HEK293 (cell line): ENCODE measurements around the gene S100A2.
A peak's percentile ranks its signal among the peaks of the same experiment; 100 is the strongest.

Experiments
- CTCF ChIA-PET: fragments of 350-600 bp; formaldehyde crosslinking; extraction: SDS; loops from one replicate; lab custom pipeline; 2021; ENCODE audit warnings: antibody characterized with exemption; lab: Yijun Ruan, JAX
- POLR2A ChIA-PET: fragments of 300-600 bp; formaldehyde crosslinking; extraction: SDS; loops from one replicate; lab custom pipeline; 2020; ENCODE audit warnings: antibody characterized with exemption, inconsistent platforms; lab: Yijun Ruan, JAX
- H3K27ac ChIP-seq: fragments of 200-500 bp; sonication (Bioruptor generic); 2 replicates; pipeline ENCODE4 v1.5.1; 2014; ENCODE audit warnings: low read depth, low read length, control low read depth, inconsistent platforms; ENCODE audit errors: extremely low read depth
- H3K36me3 ChIP-seq, 2 experiments: fragments of 200-500 bp in 1 of 2; sonication (Bioruptor generic) in 1 of 2; 1 replicate in 1 of 2; 2 replicates in 1 of 2; pipeline ENCODE4 v1.5.1; 2014 to 2017; ENCODE audit warnings: inconsistent platforms in 2 of 2, low read length in 2 of 2; ENCODE audit not compliant: control insufficient read depth in 2 of 2, insufficient read depth in 1 of 2
- H3K4me1 ChIP-seq: fragments of 200-500 bp; sonication (Bioruptor generic); 2 replicates; pipeline ENCODE4 v1.5.1; 2014; ENCODE audit warnings: mild to moderate bottlenecking, low read length, inconsistent platforms; ENCODE audit not compliant: control insufficient read depth, insufficient read depth
- H3K4me3 ChIP-seq: 2 replicates; pipeline ENCODE4 v1.5.1; 2011; ENCODE audit warnings: low read depth, mild to moderate bottlenecking, control low read depth, low read length, moderate library complexity
- H3K9me3 ChIP-seq: fragments of 200-500 bp; sonication (Bioruptor generic); 2 replicates; pipeline ENCODE4 v1.5.1; 2014; ENCODE audit warnings: low read depth, low read length, inconsistent platforms; ENCODE audit not compliant: control insufficient read depth, insufficient read depth
- GLIS2 ChIP-seq: fragments of 450-650 bp; formaldehyde crosslinking; IDR thresholded peaks from 2 replicates; pipeline ENCODE4 v1.5.1; 2016; ENCODE audit warnings: missing biosample characterization, missing genetic modification characterization
- KLF7 ChIP-seq: fragments of 450-650 bp; formaldehyde crosslinking; IDR thresholded peaks from 2 replicates; pipeline ENCODE4 v1.5.1; 2016; ENCODE audit warnings: missing biosample characterization, missing genetic modification characterization, borderline replicate concordance
- KLF9 ChIP-seq: fragments of 450-650 bp; formaldehyde crosslinking; IDR thresholded peaks from 2 replicates; pipeline ENCODE4 v1.5.1; 2016; ENCODE audit warnings: missing biosample characterization, missing genetic modification characterization, low read depth
- MYNN ChIP-seq: fragments of 450-650 bp; formaldehyde crosslinking; IDR thresholded peaks from 2 replicates; pipeline ENCODE4 v1.5.1; 2016; ENCODE audit warnings: missing biosample characterization, missing genetic modification characterization, borderline replicate concordance
- SALL2 ChIP-seq: fragments of 450-650 bp; formaldehyde crosslinking; IDR thresholded peaks from 2 replicates; pipeline ENCODE4 v1.5.0; 2017; ENCODE audit warnings: missing biosample characterization, mild to moderate bottlenecking, missing genetic modification characterization, borderline replicate concordance
- SP7 ChIP-seq: fragments of 450-650 bp; formaldehyde crosslinking; IDR thresholded peaks from 2 replicates; pipeline ENCODE4 v1.5.1; 2016; ENCODE audit warnings: missing biosample characterization, missing genetic modification characterization
- ZBTB1 ChIP-seq: fragments of 450-650 bp; formaldehyde crosslinking; IDR thresholded peaks from 2 replicates; pipeline ENCODE4 v1.5.1; 2016; ENCODE audit warnings: missing biosample characterization, missing genetic modification characterization
- ZBTB21 ChIP-seq: fragments of 450-650 bp; formaldehyde crosslinking; IDR thresholded peaks from 2 replicates; pipeline ENCODE4 v1.5.1; 2017; ENCODE audit warnings: missing biosample characterization, missing genetic modification characterization
- ZNF114 ChIP-seq: fragments of 450-650 bp; formaldehyde crosslinking; IDR thresholded peaks from 2 replicates; pipeline ENCODE4 v1.5.0; 2017; ENCODE audit warnings: missing biosample characterization, missing genetic modification characterization
- ZNF132 ChIP-seq: fragments of 450-650 bp; formaldehyde crosslinking; IDR thresholded peaks from 2 replicates; pipeline ENCODE4 v1.5.1; 2017; ENCODE audit warnings: missing biosample characterization, missing genetic modification characterization, borderline replicate concordance
- ZNF211 ChIP-seq: fragments of 450-650 bp; formaldehyde crosslinking; IDR thresholded peaks from 2 replicates; pipeline ENCODE4 v1.5.1; 2016; ENCODE audit warnings: low read depth, missing biosample characterization, missing genetic modification characterization
- ZNF26 ChIP-seq: fragments of 450-650 bp; formaldehyde crosslinking; IDR thresholded peaks from 2 replicates; pipeline ENCODE4 v1.5.1; 2016; ENCODE audit warnings: missing biosample characterization, missing genetic modification characterization
- ZNF266 ChIP-seq: fragments of 450-650 bp; formaldehyde crosslinking; IDR thresholded peaks from 2 replicates; pipeline ENCODE4 v1.5.1; 2016; ENCODE audit warnings: missing biosample characterization, missing genetic modification characterization, low read depth
- ZNF362 ChIP-seq: fragments of 450-650 bp; formaldehyde crosslinking; IDR thresholded peaks from 2 replicates; pipeline ENCODE4 v1.5.1; 2016; ENCODE audit warnings: missing biosample characterization, missing genetic modification characterization
- ZNF394 ChIP-seq: fragments of 450-650 bp; formaldehyde crosslinking; IDR thresholded peaks from 2 replicates; pipeline ENCODE4 v1.5.1; 2016; ENCODE audit warnings: missing biosample characterization, missing genetic modification characterization, mild to moderate bottlenecking, moderate library complexity, borderline replicate concordance
- ZNF510 ChIP-seq: fragments of 450-650 bp; formaldehyde crosslinking; IDR thresholded peaks from 2 replicates; pipeline ENCODE4 v1.5.1; 2018; ENCODE audit warnings: mild to moderate bottlenecking, missing genetic modification characterization, missing biosample characterization; ENCODE audit not compliant: insufficient replicate concordance
- ZNF530 ChIP-seq: fragments of 450-650 bp; formaldehyde crosslinking; IDR thresholded peaks from 2 replicates; pipeline ENCODE4 v1.5.1; 2016; ENCODE audit warnings: low read depth, missing biosample characterization, missing genetic modification characterization
- ZNF544 ChIP-seq: fragments of 450-650 bp; formaldehyde crosslinking; IDR thresholded peaks from 2 replicates; pipeline ENCODE4 v1.5.0; 2017; ENCODE audit warnings: missing biosample characterization, missing genetic modification characterization
- ZNF610 ChIP-seq: fragments of 450-650 bp; formaldehyde crosslinking; IDR thresholded peaks from 2 replicates; pipeline ENCODE4 v1.5.1; 2016; ENCODE audit warnings: missing biosample characterization, missing genetic modification characterization, borderline replicate concordance
- ZNF792 ChIP-seq: fragments of 450-650 bp; formaldehyde crosslinking; IDR thresholded peaks from 2 replicates; pipeline ENCODE4 v1.5.1; 2016; ENCODE audit warnings: missing biosample characterization, missing genetic modification characterization
- ZNF837 ChIP-seq: fragments of 450-650 bp; formaldehyde crosslinking; IDR thresholded peaks from 2 replicates; pipeline ENCODE4 v1.5.1; 2016; ENCODE audit warnings: missing biosample characterization, missing genetic modification characterization
- ZSCAN5A ChIP-seq: fragments of 450-650 bp; formaldehyde crosslinking; IDR thresholded peaks from 2 replicates; pipeline ENCODE4 v1.5.1; 2016; ENCODE audit warnings: missing biosample characterization, missing genetic modification characterization
- ZXDB ChIP-seq: fragments of 450-650 bp; formaldehyde crosslinking; IDR thresholded peaks from 2 replicates; pipeline ENCODE4 v1.5.1; 2016; ENCODE audit warnings: missing biosample characterization, missing genetic modification characterization

Gene S100A2

GRCh38 chr1:153570874-153571273 is 5.2 kb upstream of the S100A2 start:
- Histone ChIP-seq H3K9me3 (no peaks in the 10 kb centered on the region), H3K4me3 (no peak overlapping the region), H3K27ac (no peak overlapping the region), H3K36me3 (no peaks in the 10 kb centered on the region), H3K4me1 (peaks cover 6% of the 10 kb centered on the region)
- CTCF ChIA-PET, result interaction anchor here (3.4 to 6.3 kb wide), 5 partner anchors 10 to 62 kb away, joined by 8 to 148 read pairs (median 37); partner anchors contain the start of genes S100A1, S100A13 and S100A4
- POLR2A ChIA-PET, result interaction anchor here (1.4 to 3.4 kb wide), 2 partner anchors 56 to 419 kb away, joined by 6 to 16 read pairs; partner anchors contain the start of gene S100A13
- no peak for TF ChIP-seq KLF9 (tag by site-specific recombination)
- no peak for TF ChIP-seq SALL2 (tag by site-specific recombination)
- 0 out of 2 replicates have a peak, but pooled peaks have one; percentile 19 for TF ChIP-seq ZNF362 (tag by site-specific recombination)

GRCh38 chr1:153569465-153569864 is 3.8 kb upstream of the S100A2 start:
- CTCF ChIA-PET, result interaction anchor here (0.5 to 6.3 kb wide), 9 partner anchors 7 to 416 kb away, joined by 3 to 148 read pairs (median 11); partner anchors contain the start of genes S100A1, S100A13 and S100A4
- Histone ChIP-seq H3K27ac (no peak overlapping the region), H3K4me3 (no peak overlapping the region), H3K4me1 (peaks cover 7% of the 10 kb centered on the region), H3K36me3 (no peaks in the 10 kb centered on the region), H3K9me3 (no peaks in the 10 kb centered on the region)
- no peak for TF ChIP-seq ZNF26 (tag by site-specific recombination)
- no peak for TF ChIP-seq ZNF132 (tag by site-specific recombination)
- TF ChIP-seq KLF7 (tag by site-specific recombination), result no peak
- no peak for TF ChIP-seq ZNF394
- no peak for TF ChIP-seq GLIS2 (tag by site-specific recombination)
- no peak for TF ChIP-seq ZNF837 (tag by site-specific recombination)
- no peak for TF ChIP-seq ZNF544 (tag by site-specific recombination)
- TF ChIP-seq ZBTB21 (tag by site-specific recombination), result no peak
- TF ChIP-seq ZNF266, result no peak
- no peak for TF ChIP-seq MYNN (tag by site-specific recombination)
- no peak for TF ChIP-seq ZXDB (tag by site-specific recombination)
- no peak for TF ChIP-seq ZNF530 (tag by site-specific recombination)
- no peak for TF ChIP-seq ZNF211 (tag by site-specific recombination)
- no peak for TF ChIP-seq SP7 (tag by site-specific recombination)
- TF ChIP-seq ZNF114, result no peak
- no peak for TF ChIP-seq ZNF792 (tag by site-specific recombination)
- no peak for TF ChIP-seq ZBTB1 (tag by site-specific recombination)
- TF ChIP-seq ZNF510, result no peak
- no peak for TF ChIP-seq ZNF610 (tag by site-specific recombination)
- no peak for TF ChIP-seq ZSCAN5A
- POLR2A ChIA-PET, result interaction anchor here (2.2 kb wide), 1 partner anchor 58 kb away, joined by 8 read pairs; the partner anchor contains the start of gene S100A13
